Activated T-cell treated with anti-CD3 and anti-CD28 coated beads, Interleukin-2, amount 50 U/mL, for 1 hour (primary cell): Measurements from ENCODE around the gene PHACTR3.
"Not testable (repeated sequence)": the region's sequence is repeated elsewhere in the genome, so short reads cannot be mapped to it uniquely, and the experiment has no call there.

ENCODE experiments used
- DNase-seq: peaks from one replicate; pipeline ENCODE4 v3.0.0-alpha.2; 2020

The PHACTR3 gene

GRCh38 chr20:59591061-59591460 is 13.3 kb upstream of the PHACTR3 start:
- no peak for DNase-seq

DNA sequence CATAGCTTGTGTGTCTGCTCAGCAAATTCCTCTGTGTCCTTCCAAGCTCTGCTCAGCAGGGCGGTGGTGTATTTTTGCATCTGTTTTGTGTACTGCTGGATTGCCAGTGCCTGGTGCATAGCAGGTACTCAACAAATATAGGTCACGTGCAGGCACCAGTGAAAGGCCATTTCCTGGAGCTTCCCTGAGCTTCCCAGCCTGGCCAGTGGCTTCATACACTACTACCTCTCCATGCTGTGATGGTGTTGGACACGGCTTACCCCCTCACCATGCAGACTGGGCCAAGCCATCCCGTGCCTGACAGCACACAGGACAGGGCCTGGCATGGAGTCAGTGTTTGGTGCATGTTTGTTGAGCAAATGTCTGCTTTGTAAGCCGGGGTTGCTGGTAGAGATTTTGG is 7.7 kb upstream of the PHACTR3 start:
- DNase-seq = no peak

DNA sequence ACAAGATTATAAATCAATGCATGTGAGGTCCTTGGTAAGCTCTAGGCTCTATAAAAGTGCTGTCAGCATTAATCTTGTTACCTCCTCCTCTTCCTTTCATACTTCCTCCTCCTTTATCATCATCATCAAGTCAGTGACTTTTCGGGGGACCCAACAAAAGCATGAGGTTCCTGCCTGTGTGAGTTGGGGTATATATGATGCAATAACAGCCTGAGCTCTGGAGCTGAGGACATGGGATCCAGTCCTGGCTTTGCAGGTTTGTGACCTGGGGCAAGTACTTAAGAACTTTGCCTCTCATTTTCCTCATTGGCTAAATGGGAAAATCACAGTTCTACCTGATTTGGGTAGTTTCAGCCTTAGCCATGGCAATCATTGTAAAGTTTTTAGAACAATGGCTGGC is 7.1 kb upstream of the PHACTR3 start:
- no peak for DNase-seq

DNA sequence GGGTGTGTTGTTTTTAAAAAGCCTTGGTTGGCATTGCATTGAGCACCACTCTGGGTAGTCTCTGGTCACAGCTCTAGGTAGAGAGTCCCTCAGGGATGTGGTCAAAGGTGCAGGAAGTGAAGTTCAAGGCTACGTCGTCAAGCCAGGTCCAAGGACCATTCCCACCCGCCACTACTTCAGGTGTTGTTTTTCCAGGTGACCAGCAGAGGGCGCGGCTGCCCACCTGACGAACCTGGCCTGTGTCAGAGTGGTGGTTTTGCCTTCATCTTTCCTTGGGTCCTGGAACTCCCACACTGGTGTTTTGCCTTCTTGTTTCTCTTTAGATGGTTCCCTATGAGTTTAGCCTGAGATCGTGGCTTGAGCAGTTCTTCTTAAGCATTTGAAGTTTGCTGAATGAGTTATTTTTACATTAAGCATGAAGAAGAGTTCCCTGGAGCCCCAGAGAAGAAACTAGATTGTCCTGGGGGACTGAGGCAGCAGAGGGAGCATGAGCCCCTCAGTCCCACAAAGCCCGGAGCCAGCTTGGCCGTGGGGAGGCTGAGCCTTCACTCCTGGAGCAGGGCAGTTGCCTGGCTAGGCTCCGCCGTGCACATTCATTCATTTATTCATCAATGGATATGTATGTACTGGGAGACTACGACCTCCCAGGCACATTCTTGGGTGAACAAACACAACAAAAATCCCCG is 5.6 kb upstream of the PHACTR3 start:
- DNase-seq = no peak

DNA sequence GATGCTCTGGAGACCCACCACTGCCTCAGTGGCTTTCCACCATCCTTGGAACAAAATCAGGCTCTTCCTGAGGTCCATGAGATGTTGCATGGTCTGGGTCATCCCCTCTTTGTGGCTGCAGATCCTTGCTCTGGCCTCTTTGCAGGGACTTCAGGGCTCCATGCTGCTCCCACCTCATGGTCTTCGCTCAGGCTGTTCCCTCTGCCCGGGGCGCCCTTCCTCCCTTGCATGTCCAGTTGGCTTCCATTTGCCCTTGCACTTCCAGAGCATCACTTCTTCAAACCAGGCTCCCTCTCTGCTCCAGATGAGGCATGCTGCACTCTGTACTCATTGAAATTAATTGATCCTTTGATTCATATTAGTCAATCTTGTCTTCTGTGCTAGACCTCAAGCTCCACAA is 4.4 kb upstream of the PHACTR3 start:
- DNase-seq = no peak

DNA sequence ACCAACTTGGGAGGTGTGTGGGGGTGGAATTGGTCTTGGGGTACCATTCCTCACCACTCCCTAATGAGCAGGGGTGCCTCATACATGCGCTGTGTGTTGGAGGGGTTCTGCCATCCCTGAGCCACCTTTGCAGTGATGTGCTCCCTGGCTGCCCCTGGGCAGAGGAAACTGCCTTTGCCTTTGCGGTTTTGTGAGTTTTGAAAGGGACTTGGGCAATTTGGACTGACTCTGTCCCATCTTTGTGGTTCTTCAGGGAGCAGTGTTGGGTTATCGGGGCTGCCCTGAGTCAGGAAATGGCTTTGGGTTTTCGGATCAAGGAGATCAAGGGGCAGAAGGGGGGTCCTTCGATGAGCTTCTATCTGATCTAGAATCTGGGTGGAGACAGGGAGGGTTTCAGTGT is 3.9 kb upstream of the PHACTR3 start:
- DNase-seq = no peak

DNA sequence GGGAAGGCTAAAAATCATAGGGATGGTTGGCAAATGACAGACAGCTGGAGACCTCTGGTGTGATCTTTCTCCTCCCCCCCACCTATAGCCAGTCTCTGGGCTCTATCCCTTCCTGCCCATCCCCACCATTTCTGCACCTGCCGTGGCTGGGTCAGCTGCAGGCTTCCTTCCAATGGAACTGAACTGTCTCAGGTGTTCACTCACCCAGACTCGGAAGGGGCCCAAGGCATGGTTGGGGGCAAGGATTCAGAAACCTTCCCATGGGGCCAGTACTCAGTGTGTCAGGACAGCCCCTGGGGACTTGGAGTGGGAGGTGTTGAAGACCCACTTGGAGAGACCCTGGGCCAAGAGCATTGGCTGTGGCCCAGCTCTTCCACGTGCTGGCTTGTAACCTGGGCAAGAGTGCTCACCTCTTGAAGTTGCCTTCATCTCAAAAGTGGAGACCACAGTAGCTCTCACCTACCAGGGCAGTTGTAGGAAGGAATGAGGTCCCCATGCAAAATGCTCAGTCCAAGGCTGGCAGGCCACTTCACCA is 1.7 kb upstream of the PHACTR3 start:
- DNase-seq = no peak

DNA sequence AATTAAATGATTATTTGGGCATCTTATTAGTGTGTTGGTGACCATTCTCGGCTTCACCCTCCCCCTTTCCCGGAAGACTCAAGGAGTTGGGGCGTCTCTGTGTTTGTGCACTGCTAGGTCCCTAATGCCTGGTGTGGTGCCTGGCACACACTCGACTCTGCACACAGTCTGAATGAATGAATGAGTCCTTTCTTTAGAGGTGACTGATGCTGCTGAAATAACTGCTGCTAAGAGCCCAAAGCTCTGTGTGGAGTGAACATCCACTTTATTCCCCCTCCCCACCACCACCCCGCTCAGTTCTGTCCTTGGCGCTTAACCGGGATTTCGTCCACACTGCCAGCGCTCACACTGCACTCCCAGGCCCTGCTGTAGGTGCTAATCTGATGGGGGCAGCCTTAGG is 1.2 kb upstream of the PHACTR3 start:
- no peak for DNase-seq

GRCh38 chr20:59604741-59605600 is 631 bp downstream of the PHACTR3 start:
- DNase-seq = no peak

GRCh38 chr20:59605601-59606364 is 1.4 kb downstream of the PHACTR3 start:
- no peak for DNase-seq

DNA sequence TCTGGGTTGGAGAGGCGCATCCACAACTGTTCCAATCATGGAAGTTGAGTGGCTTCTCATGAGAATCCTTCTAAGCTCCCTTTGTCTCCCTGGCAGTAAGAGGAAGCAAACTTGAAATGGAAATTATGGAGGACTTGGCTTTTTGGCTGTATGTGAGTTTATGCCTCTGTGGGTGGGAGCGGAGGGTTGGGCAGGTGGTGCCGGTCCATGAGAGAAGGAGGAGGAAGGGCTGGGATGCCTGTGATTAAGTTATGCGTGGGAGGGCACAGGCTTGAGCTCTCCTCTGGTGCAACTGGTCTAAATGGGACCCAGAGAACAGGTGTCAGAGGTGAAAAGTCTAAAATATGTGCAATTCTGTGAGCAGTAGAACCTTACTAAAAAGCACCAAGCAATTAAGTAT is 2.2 kb downstream of the PHACTR3 start:
- no peak for DNase-seq

DNA sequence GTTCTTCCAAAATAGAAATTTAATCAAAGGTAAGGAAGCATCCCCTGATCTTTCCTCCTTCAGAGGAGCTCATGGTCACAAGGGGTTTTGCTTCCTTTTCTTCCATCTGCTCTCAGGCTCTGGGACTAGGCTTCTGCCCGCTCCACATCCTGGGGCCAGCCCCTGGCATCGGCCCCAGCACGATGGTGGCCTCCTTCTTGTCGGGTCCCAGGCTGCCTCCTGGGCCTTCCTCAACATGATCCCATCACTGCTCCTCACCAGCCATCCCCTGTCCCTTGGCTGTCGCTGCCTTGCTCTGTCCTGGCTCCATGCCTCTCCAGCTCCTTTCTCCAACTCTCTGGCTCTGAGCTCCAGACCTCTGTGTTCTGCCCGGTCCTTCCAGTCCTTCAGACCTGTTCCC is 4.1 kb downstream of the PHACTR3 start:
- DNase-seq = no peak

DNA sequence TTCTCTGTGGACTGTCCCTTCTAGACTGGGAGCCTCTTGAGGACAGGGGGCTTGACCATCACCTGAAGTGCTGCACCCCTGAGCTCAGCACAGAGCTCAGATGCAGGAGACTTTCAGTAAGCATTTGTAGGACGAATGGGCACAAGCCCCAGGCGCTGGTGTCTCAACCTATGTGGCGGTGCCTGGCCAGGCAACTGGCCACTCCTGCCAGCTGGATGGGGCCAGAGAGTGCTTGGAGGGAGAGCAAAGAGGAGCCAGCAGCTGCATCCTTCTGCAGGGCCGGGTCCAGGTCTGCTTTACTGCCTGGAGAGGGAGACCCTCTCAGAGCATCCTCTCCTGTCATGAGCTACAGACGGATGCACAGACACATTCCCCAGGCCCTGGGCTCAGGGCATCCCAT is 4.5 kb downstream of the PHACTR3 start:
- no peak for DNase-seq

DNA sequence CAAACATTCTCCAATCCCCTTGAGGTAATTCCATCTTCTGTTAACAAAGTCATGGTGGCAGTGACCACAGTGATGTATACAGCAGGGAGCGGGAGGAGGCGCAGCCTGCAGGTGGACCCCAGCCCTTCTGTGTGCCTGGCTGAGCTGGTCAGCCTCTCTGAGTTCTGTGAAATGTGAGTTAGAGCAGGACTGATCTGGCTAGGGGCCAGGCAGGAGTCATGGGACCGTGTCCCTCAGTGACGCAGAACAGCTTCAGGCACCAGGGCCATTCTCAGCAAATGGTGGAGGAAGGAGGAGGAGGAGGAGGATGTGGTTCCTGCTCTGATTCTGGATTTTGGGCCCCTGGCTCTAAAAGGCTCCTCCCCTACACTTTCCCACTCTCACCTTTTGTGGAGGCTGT is 6.9 kb downstream of the PHACTR3 start:
- DNase-seq = no peak

DNA sequence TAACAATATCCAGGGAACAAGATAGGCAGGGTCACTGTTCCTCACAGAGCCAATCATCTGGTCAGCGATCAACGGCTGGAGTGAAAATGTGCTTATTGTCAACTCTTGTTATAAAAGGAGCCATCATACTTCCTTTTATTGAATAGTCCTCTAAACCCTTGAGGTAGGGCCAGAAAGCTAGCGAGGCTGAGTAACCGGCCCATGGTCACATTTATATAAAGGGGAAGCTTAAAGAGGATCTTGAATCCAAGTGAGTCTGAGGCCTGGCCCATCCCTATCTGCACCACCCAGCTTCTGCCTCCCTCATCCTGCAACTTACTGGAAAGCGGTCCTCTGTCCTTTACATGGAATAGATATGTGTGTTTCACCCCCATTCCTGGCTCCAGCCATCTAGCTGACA is 9.5 kb downstream of the PHACTR3 start:
- DNase-seq = no peak

GRCh38 chr20:59614714-59615113 is 10.4 kb downstream of the PHACTR3 start:
- DNase-seq = no peak

DNA sequence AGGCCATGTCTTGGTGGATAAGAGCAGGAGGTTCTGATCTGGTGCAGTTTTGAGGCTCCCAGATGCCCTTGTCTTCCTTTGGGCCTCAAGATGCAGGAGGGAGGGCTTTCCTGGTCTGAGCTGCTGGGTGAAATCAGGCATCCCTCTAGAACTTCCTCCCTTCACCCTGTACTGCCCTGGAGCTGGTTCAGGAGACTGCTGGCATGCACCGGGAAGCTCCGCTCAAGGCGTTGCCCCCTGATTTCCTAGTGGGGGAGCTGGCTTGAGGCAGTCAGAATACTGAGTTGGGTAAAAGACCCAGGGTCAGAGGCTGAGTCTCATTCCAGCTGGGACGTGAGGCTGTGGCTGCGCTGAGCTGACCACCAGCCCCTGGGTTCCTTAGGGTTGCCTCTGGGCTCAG is 12.0 kb downstream of the PHACTR3 start:
- DNase-seq = no peak

- DNase-seq = no peak
Measured at GRCh38 chr20:59617221-59617620, 12.9 kb downstream of the PHACTR3 start.

GRCh38 chr20:59618131-59618530 is 13.8 kb downstream of the PHACTR3 start:
- DNase-seq = no peak

GRCh38 chr20:59618585-59618984 is 14.2 kb downstream of the PHACTR3 start:
- not testable (repeated sequence) for DNase-seq

GRCh38 chr20:59620860-59621505 is 16.6 kb downstream of the PHACTR3 start:
- DNase-seq = no peak

DNA sequence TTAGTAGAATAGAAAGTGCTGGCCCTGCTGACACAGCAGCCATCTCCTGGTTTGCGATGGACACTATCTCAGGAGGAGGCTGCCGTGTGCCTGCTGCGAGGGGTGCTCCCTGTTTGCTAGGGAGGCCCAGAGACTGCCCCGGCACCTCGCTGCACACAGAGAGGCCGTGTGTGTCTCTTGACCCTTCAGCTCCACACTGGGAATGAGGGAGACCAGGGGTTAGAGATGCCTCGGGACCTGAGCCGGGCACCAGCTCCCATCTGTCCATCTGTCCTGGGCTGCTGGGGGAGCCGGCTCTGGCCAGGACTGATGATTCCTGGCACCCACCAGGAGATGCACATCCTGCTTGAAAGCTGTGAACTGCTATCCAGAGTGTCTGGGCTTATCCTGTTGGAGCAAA is 18.2 kb downstream of the PHACTR3 start:
- no peak for DNase-seq

DNA sequence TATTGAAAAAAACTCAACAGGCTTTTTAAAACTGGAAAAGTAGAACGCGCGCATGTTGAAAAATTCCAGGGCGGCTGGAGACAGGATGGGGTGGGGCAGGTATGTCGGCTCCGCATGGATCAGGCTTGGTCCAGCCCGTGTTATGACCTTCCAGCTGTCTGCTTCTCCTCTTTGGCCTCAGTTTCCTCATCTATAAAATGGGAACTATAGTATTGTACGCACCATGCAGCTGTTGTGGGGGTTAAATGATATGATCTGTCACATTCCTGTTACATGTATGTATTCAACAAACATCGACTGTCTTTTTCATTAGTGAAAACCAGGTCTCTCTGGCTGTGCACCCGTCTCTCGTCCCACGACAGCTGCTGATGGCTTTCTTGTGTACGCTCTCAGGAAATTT is 18.8 kb downstream of the PHACTR3 start:
- no peak for DNase-seq
